ENCODE measurements around the gene MGST3.
"Not testable (repeated sequence)": the region's sequence is repeated elsewhere in the genome, so short reads cannot be mapped to it uniquely, and the experiment has no call there.

Gene MGST3

DNA sequence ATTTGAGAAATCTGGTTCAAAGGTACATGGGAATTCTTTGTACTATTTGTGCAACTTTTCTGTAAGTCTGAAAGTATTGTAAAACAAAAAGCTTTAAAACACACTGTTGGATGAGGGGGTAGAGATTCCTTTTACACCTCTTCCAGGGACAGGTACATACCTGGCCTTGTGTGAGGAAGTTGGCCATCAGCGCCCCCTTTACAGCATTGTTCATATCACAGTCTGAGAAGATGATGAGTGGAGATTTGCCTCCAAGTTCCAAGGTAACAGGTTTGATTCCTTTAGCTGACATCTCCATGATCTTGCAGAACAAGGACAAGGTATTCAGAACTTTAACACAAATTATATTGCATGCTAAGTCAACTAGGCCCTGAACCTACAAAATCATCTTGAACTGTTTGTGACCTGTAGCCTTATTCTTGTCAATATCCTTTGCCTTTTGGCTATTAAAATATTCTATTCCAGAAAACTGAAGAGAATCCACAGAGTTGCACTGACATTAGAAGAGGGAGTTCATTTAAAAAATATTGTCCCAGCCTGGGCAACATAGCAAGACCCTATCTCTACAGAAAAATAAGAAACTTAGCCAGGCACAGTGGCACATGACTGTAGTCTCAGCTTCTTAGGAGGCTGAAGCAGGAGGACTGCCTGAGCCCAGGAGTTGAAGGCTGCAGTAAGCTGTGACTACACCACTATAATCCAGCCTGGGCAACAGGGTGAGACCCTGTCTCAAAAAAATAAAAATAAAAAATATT lies 48.4 kb downstream of the MGST3 start:
- Histone ChIP-seq H3K9me3 (ENCODE audit: insufficient read depth, low read length, severe bottlenecking) (no peaks in the 10 kb centered on the region), H3K4me3 (ENCODE audit: low read depth in 1 of 2, low read length in 2 of 2) (no peak overlapping the region), H3K4me1 (ENCODE audit: insufficient read depth, low read length) (no peaks in the 10 kb centered on the region), H2AFZ (ENCODE audit: low read depth, low read length) (no peak overlapping the region), H3K9ac (ENCODE audit: low read depth, low read length) (no peak overlapping the region), H3K36me3 (ENCODE audit: insufficient read depth, low read length) (peaks cover 78% of the 10 kb centered on the region), H3K27me3 (ENCODE audit: insufficient read depth, low read length, poor library complexity) (no peaks in the 10 kb centered on the region), H3K4me2 (ENCODE audit: insufficient read depth, low read length) (no peak overlapping the region), H3K79me2 (ENCODE audit: insufficient read depth, low read length) (peaks cover 22% of the 10 kb centered on the region), H4K20me1 (ENCODE audit: insufficient read depth, low read length) (no peaks in the 10 kb centered on the region), H3K27ac (ENCODE audit: low read length) (no peak overlapping the region)
- ATAC-seq (ENCODE audit: insufficient read depth, low read depth), result no peak
- DNase-seq, result no peak
- TF ChIP-seq, protein P1, sequence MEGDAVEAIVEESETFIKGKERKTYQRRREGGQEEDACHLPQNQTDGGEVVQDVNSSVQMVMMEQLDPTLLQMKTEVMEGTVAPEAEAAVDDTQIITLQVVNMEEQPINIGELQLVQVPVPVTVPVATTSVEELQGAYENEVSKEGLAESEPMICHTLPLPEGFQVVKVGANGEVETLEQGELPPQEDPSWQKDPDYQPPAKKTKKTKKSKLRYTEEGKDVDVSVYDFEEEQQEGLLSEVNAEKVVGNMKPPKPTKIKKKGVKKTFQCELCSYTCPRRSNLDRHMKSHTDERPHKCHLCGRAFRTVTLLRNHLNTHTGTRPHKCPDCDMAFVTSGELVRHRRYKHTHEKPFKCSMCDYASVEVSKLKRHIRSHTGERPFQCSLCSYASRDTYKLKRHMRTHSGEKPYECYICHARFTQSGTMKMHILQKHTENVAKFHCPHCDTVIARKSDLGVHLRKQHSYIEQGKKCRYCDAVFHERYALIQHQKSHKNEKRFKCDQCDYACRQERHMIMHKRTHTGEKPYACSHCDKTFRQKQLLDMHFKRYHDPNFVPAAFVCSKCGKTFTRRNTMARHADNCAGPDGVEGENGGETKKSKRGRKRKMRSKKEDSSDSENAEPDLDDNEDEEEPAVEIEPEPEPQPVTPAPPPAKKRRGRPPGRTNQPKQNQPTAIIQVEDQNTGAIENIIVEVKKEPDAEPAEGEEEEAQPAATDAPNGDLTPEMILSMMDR (IDR thresholded peaks at IDR 0.05; ENCODE audit: borderline replicate concordance, extremely low read depth, low read length, poor library complexity, severe bottlenecking), result no peak
- no peak for TF ChIP-seq EZH2 (IDR thresholded peaks at IDR 0.05; ENCODE audit: borderline replicate concordance, low read depth, low read length, severe bottlenecking)

DNA sequence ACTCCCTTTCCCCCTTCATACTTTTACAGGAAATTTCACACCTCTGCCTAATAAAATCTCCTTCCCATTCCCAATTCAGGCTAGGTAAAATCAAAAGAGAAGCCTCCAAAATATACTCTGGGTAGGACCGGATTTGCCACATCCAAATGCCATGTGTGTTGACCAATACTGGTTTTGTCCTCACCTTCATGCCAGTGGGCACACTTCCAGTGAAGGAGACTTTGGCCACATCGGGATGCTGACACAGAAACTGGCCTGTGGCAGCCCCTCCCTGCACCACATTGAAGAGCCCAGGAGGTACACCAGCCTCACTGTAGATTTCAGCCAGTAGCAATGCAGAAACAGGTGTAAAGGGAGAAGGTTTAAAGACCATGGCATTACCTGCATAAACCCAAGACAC lies 49.3 kb downstream of the MGST3 start:
- peaks cover 2% of the 10 kb centered on the region; the same call in 1 of the 2 replicates for H4K20me1 ChIP-seq (ENCODE audit: insufficient read depth, low read length)
- no peak overlapping the region for H3K4me3 ChIP-seq (ENCODE audit: low read depth in 1 of 2, low read length in 2 of 2)
- H3K9ac ChIP-seq (ENCODE audit: low read depth, low read length), result no peak overlapping the region
- ATAC-seq (ENCODE audit: insufficient read depth, low read depth) (no peak), DNase-seq (no peak)
- H3K27ac ChIP-seq (ENCODE audit: low read length), result no peak overlapping the region
- no peak for TF ChIP-seq EZH2 (IDR thresholded peaks at IDR 0.05; ENCODE audit: borderline replicate concordance, low read depth, low read length, severe bottlenecking)
- TF ChIP-seq, protein P1 (IDR thresholded peaks at IDR 0.05; ENCODE audit: borderline replicate concordance, extremely low read depth, low read length, poor library complexity, severe bottlenecking), result no peak
- H3K27me3 ChIP-seq (ENCODE audit: insufficient read depth, low read length, poor library complexity), result no peaks in the 10 kb centered on the region
- H3K36me3 ChIP-seq (ENCODE audit: insufficient read depth, low read length), result peaks cover 78% of the 10 kb centered on the region
- H2AFZ ChIP-seq (ENCODE audit: low read depth, low read length), result no peak overlapping the region
- H3K4me1 ChIP-seq (ENCODE audit: insufficient read depth, low read length), result no peaks in the 10 kb centered on the region
- H3K4me2 ChIP-seq (ENCODE audit: insufficient read depth, low read length), result no peak overlapping the region
- H3K79me2 ChIP-seq (ENCODE audit: insufficient read depth, low read length), result peaks cover 30% of the 10 kb centered on the region
- H3K9me3 ChIP-seq (ENCODE audit: insufficient read depth, low read length, severe bottlenecking), result no peaks in the 10 kb centered on the region

DNA sequence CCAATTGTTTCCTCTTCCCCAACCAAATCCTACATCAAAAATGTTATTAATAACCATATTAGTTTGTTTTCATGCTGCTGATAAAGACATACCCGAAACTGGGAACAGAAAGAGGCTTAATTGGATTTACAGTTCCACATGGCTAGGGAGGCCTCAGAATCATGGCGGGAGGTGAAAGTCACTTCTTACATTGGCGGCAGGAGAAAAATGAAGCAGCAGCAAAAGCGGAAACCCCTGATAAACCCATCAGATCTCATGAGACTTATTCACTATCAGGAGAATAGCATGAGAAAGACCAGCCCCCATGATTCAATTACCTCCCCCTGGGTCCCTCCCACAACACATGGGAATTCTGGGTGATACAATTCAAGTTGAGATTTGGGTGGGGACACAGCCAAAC lies 49.7 kb downstream of the MGST3 start:
- H3K9ac ChIP-seq (ENCODE audit: low read depth, low read length); H3K4me3 ChIP-seq (ENCODE audit: low read depth in 1 of 2, low read length in 2 of 2); ATAC-seq (ENCODE audit: insufficient read depth, low read depth); H3K9me3 ChIP-seq (ENCODE audit: insufficient read depth, low read length, severe bottlenecking); H3K4me2 ChIP-seq (ENCODE audit: insufficient read depth, low read length); H3K4me1 ChIP-seq (ENCODE audit: insufficient read depth, low read length); H2AFZ ChIP-seq (ENCODE audit: low read depth, low read length); DNase-seq; H4K20me1 ChIP-seq (ENCODE audit: insufficient read depth, low read length); H3K27me3 ChIP-seq (ENCODE audit: insufficient read depth, low read length, poor library complexity); H3K27ac ChIP-seq (ENCODE audit: low read length): not testable (repeated sequence)
- Histone ChIP-seq H3K79me2 (ENCODE audit: insufficient read depth, low read length) (peaks cover 35% of the 10 kb centered on the region), H3K36me3 (ENCODE audit: insufficient read depth, low read length) (peaks cover 78% of the 10 kb centered on the region)

DNA sequence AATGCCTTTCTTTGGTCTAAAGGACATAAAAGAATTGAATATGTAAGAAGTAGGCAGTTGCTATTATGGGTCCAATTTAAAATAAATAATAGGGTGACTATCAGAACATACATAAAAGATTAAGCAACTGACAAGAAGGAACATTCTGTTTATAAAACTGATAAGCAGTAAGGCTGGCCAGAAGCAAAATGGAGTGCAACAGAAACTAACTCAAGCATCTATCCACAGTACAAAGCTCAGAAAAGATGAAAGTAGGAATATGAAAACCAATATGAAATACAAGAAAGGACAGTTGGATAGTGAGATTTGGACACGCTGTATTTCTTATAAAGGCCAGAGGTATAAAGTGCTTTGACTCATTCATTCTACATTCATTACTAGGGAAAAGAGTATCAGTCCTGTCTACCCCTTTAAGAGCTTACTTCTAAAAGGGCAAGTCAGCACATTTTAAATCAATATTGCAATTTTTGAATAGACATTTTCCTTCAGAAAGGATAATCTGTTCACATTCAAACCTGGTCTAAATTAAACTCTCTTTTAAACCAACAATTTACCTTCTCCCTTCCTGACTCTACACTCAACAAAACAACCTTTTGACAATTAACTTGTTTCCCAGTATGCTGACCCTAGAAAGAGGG lies 52.9 kb downstream of the MGST3 start:
- H3K36me3 ChIP-seq (ENCODE audit: insufficient read depth, low read length), result peaks cover 78% of the 10 kb centered on the region
- ATAC-seq (ENCODE audit: insufficient read depth, low read depth), result no peak
- no peak overlapping the region for H2AFZ ChIP-seq (ENCODE audit: low read depth, low read length)

More for the DNA sequence above, 52.9 kb downstream of the MGST3 start:
- H3K4me3 ChIP-seq (ENCODE audit: low read depth in 1 of 2, low read length in 2 of 2), result no peak overlapping the region
- H3K4me2 ChIP-seq (ENCODE audit: insufficient read depth, low read length), result no peak overlapping the region
- TF ChIP-seq EZH2 (IDR thresholded peaks at IDR 0.05; ENCODE audit: borderline replicate concordance, low read depth, low read length, severe bottlenecking), result no peak
- TF ChIP-seq, protein P1 (IDR thresholded peaks at IDR 0.05; ENCODE audit: borderline replicate concordance, extremely low read depth, low read length, poor library complexity, severe bottlenecking), result no peak
- no peak overlapping the region for H3K9ac ChIP-seq (ENCODE audit: low read depth, low read length)
- H3K4me1 ChIP-seq (ENCODE audit: insufficient read depth, low read length), result no peaks in the 10 kb centered on the region
- H3K27me3 ChIP-seq (ENCODE audit: insufficient read depth, low read length, poor library complexity), result no peaks in the 10 kb centered on the region
- DNase-seq, result no peak
- H3K9me3 ChIP-seq (ENCODE audit: insufficient read depth, low read length, severe bottlenecking), result no peaks in the 10 kb centered on the region
- H4K20me1 ChIP-seq (ENCODE audit: insufficient read depth, low read length), result peaks cover 14% of the 10 kb centered on the region; the same call in 1 of the 2 replicates
- H3K79me2 ChIP-seq (ENCODE audit: insufficient read depth, low read length), result peaks cover 66% of the 10 kb centered on the region
- H3K27ac ChIP-seq (ENCODE audit: low read length), result no peak overlapping the region

All from DND-41 (cell line).